Activated naive CD8-positive, alpha-beta T cell treated with anti-CD3 and anti-CD28 coated beads, Interleukin-2, amount 50 U/mL, for 24 hours (primary cell): ENCODE data around the gene BOLA1.
"Not testable (repeated sequence)": the region's sequence is repeated elsewhere in the genome, so short reads cannot be mapped to it uniquely, and the experiment has no call there.

Experiments
- ATAC-seq: fragments of 150-1000 bp; cut with Tn5 transposase; one replicate; pipeline ENCODE4 v1.10.0; 2021
- DNase-seq: peaks from one replicate; pipeline ENCODE4 v3.0.0; 2021
- H3K27ac Mint-ChIP-seq: one replicate; pipeline ENCODE4 v1.8.0; 2021; ENCODE audit warnings: mild to moderate bottlenecking, mixed read lengths
- H3K27me3 Mint-ChIP-seq: one replicate; pipeline ENCODE4 v1.8.0; 2021; ENCODE audit warnings: mixed read lengths
- H3K36me3 Mint-ChIP-seq: one replicate; pipeline ENCODE4 v1.8.0; 2021; ENCODE audit warnings: low read depth, mixed read lengths
- H3K4me1 Mint-ChIP-seq: one replicate; pipeline ENCODE4 v1.8.0; 2021; ENCODE audit warnings: mixed read lengths
- H3K4me3 Mint-ChIP-seq: one replicate; pipeline ENCODE4 v1.8.0; 2021; ENCODE audit warnings: mild to moderate bottlenecking, moderate library complexity, mixed read lengths
- H3K9me3 Mint-ChIP-seq: one replicate; pipeline ENCODE4 v1.8.0; 2021; ENCODE audit warnings: mixed read lengths

The BOLA1 gene

GRCh38 chr1:149883598-149884247 lies 15.6 kb upstream of the BOLA1 start:
- Mint-ChIP-seq H3K27me3 (no peaks in the 10 kb centered on the region), H3K4me1 (peaks cover 20% of the 10 kb centered on the region), H3K9me3 (no peaks in the 10 kb centered on the region), H3K27ac (no peak overlapping the region), H3K36me3 (peaks cover 3% of the 10 kb centered on the region), H3K4me3 (no peak overlapping the region)
- DNase-seq (no peak), ATAC-seq (no peak)

GRCh38 chr1:149884433-149885338 lies 14.7 kb upstream of the BOLA1 start:
- Mint-ChIP-seq H3K27me3 (no peaks in the 10 kb centered on the region), H3K27ac (no peak overlapping the region), H3K9me3 (no peaks in the 10 kb centered on the region), H3K36me3 (peaks cover 3% of the 10 kb centered on the region), H3K4me3 (no peak overlapping the region), H3K4me1 (peaks cover 14% of the 10 kb centered on the region)
- DNase-seq (no peak), ATAC-seq (no peak)

GRCh38 chr1:149885339-149886120 lies 13.8 kb upstream of the BOLA1 start:
- Mint-ChIP-seq H3K36me3 (peaks cover 3% of the 10 kb centered on the region), H3K4me3 (no peak overlapping the region), H3K27me3 (no peaks in the 10 kb centered on the region), H3K9me3 (no peaks in the 10 kb centered on the region), H3K4me1 (peaks cover 12% of the 10 kb centered on the region), H3K27ac (no peak overlapping the region)
- DNase-seq, result peak; percentile 76
- peak; percentile 13 for ATAC-seq

- H3K36me3 Mint-ChIP-seq, H3K9me3 Mint-ChIP-seq, H3K27ac Mint-ChIP-seq, H3K27me3 Mint-ChIP-seq, ATAC-seq, H3K4me3 Mint-ChIP-seq, DNase-seq: not testable (repeated sequence)
- peaks cover 12% of the 10 kb centered on the region for H3K4me1 Mint-ChIP-seq
These were observed 13.3 kb upstream of the BOLA1 start for GRCh38 chr1:149886121-149886395.

GRCh38 chr1:149886396-149887195 lies 12.8 kb upstream of the BOLA1 start:
- Mint-ChIP-seq H3K36me3 (peaks cover 3% of the 10 kb centered on the region), H3K27me3 (no peaks in the 10 kb centered on the region), H3K4me3 (no peak overlapping the region), H3K27ac (no peak overlapping the region), H3K9me3 (no peaks in the 10 kb centered on the region), H3K4me1 (peaks cover 12% of the 10 kb centered on the region)
- ATAC-seq (peak; percentile 57), DNase-seq (peak; percentile 82)

GRCh38 chr1:149887196-149887455 lies 12.2 kb upstream of the BOLA1 start:
- H3K36me3 Mint-ChIP-seq, H3K27me3 Mint-ChIP-seq, H3K9me3 Mint-ChIP-seq, ATAC-seq, H3K4me3 Mint-ChIP-seq, H3K27ac Mint-ChIP-seq, DNase-seq: not testable (repeated sequence)
- peaks cover 13% of the 10 kb centered on the region for H3K4me1 Mint-ChIP-seq

- peak; percentile 58 for ATAC-seq
- no peak overlapping the region for H3K27ac Mint-ChIP-seq
- H3K4me3 Mint-ChIP-seq, result no peak overlapping the region
- DNase-seq, result peak; percentile 71
- no peaks in the 10 kb centered on the region for H3K9me3 Mint-ChIP-seq
- no peaks in the 10 kb centered on the region for H3K27me3 Mint-ChIP-seq
- peaks cover 9% of the 10 kb centered on the region for H3K4me1 Mint-ChIP-seq
- H3K36me3 Mint-ChIP-seq, result no peaks in the 10 kb centered on the region
These were observed 11.7 kb upstream of the BOLA1 start for GRCh38 chr1:149887456-149888246.

- Mint-ChIP-seq H3K9me3 (no peaks in the 10 kb centered on the region), H3K27me3 (no peaks in the 10 kb centered on the region), H3K4me3 (no peak overlapping the region), H3K27ac (no peak overlapping the region), H3K36me3 (no peaks in the 10 kb centered on the region), H3K4me1 (peaks cover 9% of the 10 kb centered on the region)
- ATAC-seq (peak; percentile 27), DNase-seq (peak; percentile 86)
These were observed 10.9 kb upstream of the BOLA1 start for GRCh38 chr1:149888247-149888998.

- Mint-ChIP-seq H3K9me3 (no peaks in the 10 kb centered on the region), H3K27ac (no peak overlapping the region), H3K27me3 (no peaks in the 10 kb centered on the region), H3K4me1 (peaks cover 9% of the 10 kb centered on the region), H3K4me3 (no peak overlapping the region), H3K36me3 (no peaks in the 10 kb centered on the region)
- no peak for ATAC-seq
- no peak for DNase-seq
These were observed 10.4 kb upstream of the BOLA1 start for GRCh38 chr1:149888999-149889289.

- H3K9me3 Mint-ChIP-seq, result peaks cover 9% of the 10 kb centered on the region
- H3K4me1 Mint-ChIP-seq, result peaks cover 24% of the 10 kb centered on the region
- no peaks in the 10 kb centered on the region for H3K27me3 Mint-ChIP-seq
- H3K4me3 Mint-ChIP-seq, result no peak overlapping the region
- no peak overlapping the region for H3K27ac Mint-ChIP-seq
- peaks cover 5% of the 10 kb centered on the region for H3K36me3 Mint-ChIP-seq
- DNase-seq, result no peak
- no peak for ATAC-seq
These were observed 2.8 kb upstream of the BOLA1 start for GRCh38 chr1:149896575-149896974.

GRCh38 chr1:149903836-149904491 lies 4.6 kb downstream of the BOLA1 start:
- Mint-ChIP-seq H3K9me3 (peaks cover 5% of the 10 kb centered on the region), H3K36me3 (peaks cover 17% of the 10 kb centered on the region), H3K4me3 (no peak overlapping the region), H3K4me1 (peaks cover 18% of the 10 kb centered on the region), H3K27me3 (no peaks in the 10 kb centered on the region), H3K27ac (no peak overlapping the region)
- ATAC-seq (no peak), DNase-seq (no peak)

- DNase-seq (no peak), ATAC-seq (no peak)
- Mint-ChIP-seq H3K4me1 (no peaks in the 10 kb centered on the region), H3K9me3 (no peaks in the 10 kb centered on the region), H3K27ac (no peak overlapping the region), H3K36me3 (peaks cover 12% of the 10 kb centered on the region), H3K4me3 (no peak overlapping the region), H3K27me3 (no peaks in the 10 kb centered on the region)
These were observed 7.3 kb downstream of the BOLA1 start for GRCh38 chr1:149906570-149907075.

GRCh38 chr1:149914545-149914944 lies 15.2 kb downstream of the BOLA1 start:
- no peak for ATAC-seq
- Mint-ChIP-seq H3K36me3 (no peaks in the 10 kb centered on the region), H3K4me3 (no peak overlapping the region), H3K27ac (no peak overlapping the region), H3K4me1 (peaks cover 24% of the 10 kb centered on the region), H3K9me3 (no peaks in the 10 kb centered on the region), H3K27me3 (peaks cover 1% of the 10 kb centered on the region)
- DNase-seq, result no peak
